Fibroblast of lung (primary cell): ENCODE data around the gene SPG21.

Experiments used
- EZH2 ChIP-seq: IDR thresholded peaks from 2 replicates; pipeline ENCODE4 v1.5.1; 2012; ENCODE audit warnings: low read length, control low read depth, mild to moderate bottlenecking; ENCODE audit errors: missing control alignments
- TF ChIP-seq, protein P1 (sequence below), 2 donors: IDR thresholded peaks in 1 of 2; conservative IDR thresholded peaks in 1 of 2; 1 replicate in 1 of 2; 2 replicates in 1 of 2; pipeline ENCODE4 v1.5.1; 2011 to 2012; ENCODE audit warnings: low read length in 2 of 2, control low read depth in 1 of 2, inconsistent platforms in 1 of 2, low read depth in 1 of 2, mild to moderate bottlenecking in 1 of 2

DNA sequence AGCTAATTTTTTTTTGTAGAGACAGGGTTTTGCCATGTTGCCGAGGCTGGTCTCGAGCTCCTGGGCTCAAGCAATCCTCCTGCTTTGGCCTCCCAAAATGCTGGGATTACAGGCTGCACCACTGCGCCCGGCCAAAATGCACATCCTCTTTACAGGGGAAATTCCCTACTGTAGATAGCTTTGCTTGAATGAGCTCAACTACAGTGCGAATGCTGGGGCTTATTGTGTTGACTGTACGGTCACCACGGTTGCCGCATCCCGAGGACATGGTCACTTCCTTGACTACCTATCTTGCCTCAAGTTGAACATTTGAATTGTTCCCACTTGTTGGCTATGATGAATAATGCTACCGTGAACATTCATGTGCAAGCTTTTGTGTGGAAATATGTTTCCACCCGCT lies 45.0 kb upstream of the SPG21 start:
- TF ChIP-seq EZH2 = no peak
- TF ChIP-seq, protein P1, sequence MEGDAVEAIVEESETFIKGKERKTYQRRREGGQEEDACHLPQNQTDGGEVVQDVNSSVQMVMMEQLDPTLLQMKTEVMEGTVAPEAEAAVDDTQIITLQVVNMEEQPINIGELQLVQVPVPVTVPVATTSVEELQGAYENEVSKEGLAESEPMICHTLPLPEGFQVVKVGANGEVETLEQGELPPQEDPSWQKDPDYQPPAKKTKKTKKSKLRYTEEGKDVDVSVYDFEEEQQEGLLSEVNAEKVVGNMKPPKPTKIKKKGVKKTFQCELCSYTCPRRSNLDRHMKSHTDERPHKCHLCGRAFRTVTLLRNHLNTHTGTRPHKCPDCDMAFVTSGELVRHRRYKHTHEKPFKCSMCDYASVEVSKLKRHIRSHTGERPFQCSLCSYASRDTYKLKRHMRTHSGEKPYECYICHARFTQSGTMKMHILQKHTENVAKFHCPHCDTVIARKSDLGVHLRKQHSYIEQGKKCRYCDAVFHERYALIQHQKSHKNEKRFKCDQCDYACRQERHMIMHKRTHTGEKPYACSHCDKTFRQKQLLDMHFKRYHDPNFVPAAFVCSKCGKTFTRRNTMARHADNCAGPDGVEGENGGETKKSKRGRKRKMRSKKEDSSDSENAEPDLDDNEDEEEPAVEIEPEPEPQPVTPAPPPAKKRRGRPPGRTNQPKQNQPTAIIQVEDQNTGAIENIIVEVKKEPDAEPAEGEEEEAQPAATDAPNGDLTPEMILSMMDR (conservative IDR thresholded peaks at IDR 0.05 in 1 of 2, IDR thresholded peaks at IDR 0.05 in 1 of 2; ENCODE audit: low read depth in 1 of 2, low read length in 2 of 2) = no peak
